Measurements from ENCODE around the gene ABTB2. TPM values are rescaled to one million over a fixed set of nuclear protein-coding genes. Genes with fewer than 3 reads are reported as not detected.

The ABTB2 gene
- total RNA-seq, 1 experiment from 2014 or later = 3.6 TPM

DNA sequence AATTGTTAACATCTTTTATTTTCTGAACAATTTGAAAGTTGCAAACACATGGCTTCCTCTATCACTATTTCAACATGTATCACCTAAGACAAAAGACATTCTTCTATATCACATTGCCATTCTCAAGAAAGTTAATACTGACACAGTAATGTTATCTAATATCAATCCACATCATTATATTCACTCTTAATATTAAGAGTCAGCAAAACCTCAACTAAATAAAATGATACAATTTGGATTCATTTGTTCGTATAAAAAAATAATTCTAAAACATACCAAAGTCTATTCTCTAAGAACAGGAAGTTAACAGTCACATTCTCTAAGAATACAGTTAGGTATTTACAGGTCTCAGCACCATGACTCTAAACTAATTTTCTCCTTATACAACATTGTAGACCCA lies 52.0 kb downstream of the ABTB2 start:
- Histone ChIP-seq H3K4me1 (no peaks in the 10 kb centered on the region), H3K9me3 (no peaks in the 10 kb centered on the region), H3K4me3 (ENCODE audit: low read depth, low read length) (no peak overlapping the region), H3K36me3 (ENCODE audit: control insufficient read depth, insufficient read depth, low read length) (no peaks in the 10 kb centered on the region), H3K27me3 (replicated peaks; ENCODE audit: control insufficient read depth, insufficient read depth, low read length) (no peaks in the 10 kb centered on the region)
- intact Hi-C loops (cut with micrococcal nuclease; ENCODE audit: unreplicated experiment) = loop anchor here (10.0 kb wide), 1 partner anchor 1471 kb away; no protein-coding TSS in a partner anchor
- Mint-ChIP-seq H3K4me1 (ENCODE audit: low read depth, unreplicated experiment) (no peaks in the 10 kb centered on the region), H3K36me3 (ENCODE audit: insufficient read depth, unreplicated experiment) (no peaks in the 10 kb centered on the region), H3K27ac (ENCODE audit: unreplicated experiment) (no peak overlapping the region), H3K4me3 (ENCODE audit: unreplicated experiment) (no peak overlapping the region), H3K9me3 (ENCODE audit: unreplicated experiment) (no peaks in the 10 kb centered on the region), H3K27me3 (ENCODE audit: insufficient read depth, unreplicated experiment) (no peaks in the 10 kb centered on the region)
- no TSS peak for BruUV-seq (replicated peaks)
- TF ChIP-seq, protein P1, sequence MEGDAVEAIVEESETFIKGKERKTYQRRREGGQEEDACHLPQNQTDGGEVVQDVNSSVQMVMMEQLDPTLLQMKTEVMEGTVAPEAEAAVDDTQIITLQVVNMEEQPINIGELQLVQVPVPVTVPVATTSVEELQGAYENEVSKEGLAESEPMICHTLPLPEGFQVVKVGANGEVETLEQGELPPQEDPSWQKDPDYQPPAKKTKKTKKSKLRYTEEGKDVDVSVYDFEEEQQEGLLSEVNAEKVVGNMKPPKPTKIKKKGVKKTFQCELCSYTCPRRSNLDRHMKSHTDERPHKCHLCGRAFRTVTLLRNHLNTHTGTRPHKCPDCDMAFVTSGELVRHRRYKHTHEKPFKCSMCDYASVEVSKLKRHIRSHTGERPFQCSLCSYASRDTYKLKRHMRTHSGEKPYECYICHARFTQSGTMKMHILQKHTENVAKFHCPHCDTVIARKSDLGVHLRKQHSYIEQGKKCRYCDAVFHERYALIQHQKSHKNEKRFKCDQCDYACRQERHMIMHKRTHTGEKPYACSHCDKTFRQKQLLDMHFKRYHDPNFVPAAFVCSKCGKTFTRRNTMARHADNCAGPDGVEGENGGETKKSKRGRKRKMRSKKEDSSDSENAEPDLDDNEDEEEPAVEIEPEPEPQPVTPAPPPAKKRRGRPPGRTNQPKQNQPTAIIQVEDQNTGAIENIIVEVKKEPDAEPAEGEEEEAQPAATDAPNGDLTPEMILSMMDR (IDR thresholded peaks at IDR 0.05; ENCODE audit: insufficient read depth in 1 of 2, low read depth in 1 of 2, low read length in 1 of 2, severe bottlenecking in 1 of 2, unreplicated experiment in 1 of 2) = no peak
- ChIA-PET POLR2A (no interaction called here), CTCF (no interaction called here)
- no peak for DNase-seq

DNA sequence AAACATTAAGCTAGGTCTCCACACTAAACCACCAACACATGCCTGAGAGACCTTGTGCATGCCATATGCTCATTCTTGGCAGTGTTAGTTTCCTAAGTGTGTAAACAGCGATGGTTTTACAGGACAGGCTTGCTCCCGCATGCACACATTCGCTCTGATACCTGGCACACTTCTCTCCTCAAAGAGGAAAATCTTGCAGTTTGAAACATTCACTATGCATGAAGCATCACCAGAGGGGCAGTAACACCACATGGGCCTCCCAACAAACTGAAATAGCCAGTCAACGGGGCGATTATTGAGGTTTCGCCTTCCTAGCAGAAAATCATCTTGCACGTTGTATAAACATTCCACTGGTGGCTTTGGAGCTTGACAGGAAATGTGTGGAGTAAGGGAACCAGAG lies 52.6 kb downstream of the ABTB2 start:
- no peaks in the 10 kb centered on the region for H3K36me3 ChIP-seq (ENCODE audit: control insufficient read depth, insufficient read depth, low read length)
- Mint-ChIP-seq H3K27ac (ENCODE audit: unreplicated experiment) (no peak overlapping the region), H3K4me1 (ENCODE audit: low read depth, unreplicated experiment) (no peaks in the 10 kb centered on the region), H3K36me3 (ENCODE audit: insufficient read depth, unreplicated experiment) (no peaks in the 10 kb centered on the region), H3K9me3 (ENCODE audit: unreplicated experiment) (no peaks in the 10 kb centered on the region), H3K4me3 (ENCODE audit: unreplicated experiment) (no peak overlapping the region), H3K27me3 (ENCODE audit: insufficient read depth, unreplicated experiment) (no peaks in the 10 kb centered on the region)
- TF ChIP-seq, protein P1 (IDR thresholded peaks at IDR 0.05; ENCODE audit: insufficient read depth in 1 of 2, low read depth in 1 of 2, low read length in 1 of 2, severe bottlenecking in 1 of 2, unreplicated experiment in 1 of 2) = no peak
- CTCF ChIA-PET = no interaction called here
- BruUV-seq (replicated peaks) = no TSS peak
- H3K9me3 ChIP-seq = no peaks in the 10 kb centered on the region
- H3K4me3 ChIP-seq (ENCODE audit: low read depth, low read length) = no peak overlapping the region
- POLR2A ChIA-PET = no interaction called here
- no peaks in the 10 kb centered on the region for H3K27me3 ChIP-seq (replicated peaks; ENCODE audit: control insufficient read depth, insufficient read depth, low read length)
- no peak for DNase-seq
- intact Hi-C loops (cut with micrococcal nuclease; ENCODE audit: unreplicated experiment) = loop anchor here (10.0 kb wide), 1 partner anchor 1470 kb away; no protein-coding TSS in a partner anchor
- H3K4me1 ChIP-seq = no peaks in the 10 kb centered on the region

DNA sequence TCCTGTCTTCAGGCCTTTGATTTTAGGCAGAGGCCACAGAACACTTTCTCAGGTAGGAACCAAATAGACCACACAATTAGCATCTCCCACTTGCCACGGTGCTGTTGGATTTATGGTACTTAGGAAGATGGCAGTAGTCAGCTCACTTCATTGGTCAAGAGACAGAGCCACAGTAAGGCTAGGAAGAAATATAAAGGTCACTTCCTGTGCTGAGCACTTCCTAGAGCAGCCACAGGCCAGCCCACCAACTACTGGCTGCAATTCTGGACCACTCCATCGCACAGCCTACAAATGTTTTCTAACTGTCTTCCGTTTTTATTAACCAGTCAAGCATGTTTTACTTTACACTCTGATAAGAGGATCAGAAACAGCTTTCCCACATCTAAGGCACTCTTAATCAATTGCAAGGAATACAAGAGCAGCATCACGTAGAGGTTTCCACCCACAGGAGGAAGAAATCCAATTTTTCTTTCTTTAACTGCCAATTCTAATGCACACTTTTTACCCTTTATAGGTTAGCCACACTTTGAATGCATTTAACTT lies 54.7 kb downstream of the ABTB2 start:
- Mint-ChIP-seq H3K27ac (ENCODE audit: unreplicated experiment) (no peak overlapping the region), H3K9me3 (ENCODE audit: unreplicated experiment) (no peaks in the 10 kb centered on the region), H3K36me3 (ENCODE audit: insufficient read depth, unreplicated experiment) (no peaks in the 10 kb centered on the region), H3K4me1 (ENCODE audit: low read depth, unreplicated experiment) (no peaks in the 10 kb centered on the region), H3K27me3 (ENCODE audit: insufficient read depth, unreplicated experiment) (peaks cover 3% of the 10 kb centered on the region), H3K4me3 (ENCODE audit: unreplicated experiment) (no peak overlapping the region)
- POLR2A ChIA-PET = no interaction called here
- BruUV-seq (replicated peaks) = no TSS peak
- H3K4me1 ChIP-seq = no peaks in the 10 kb centered on the region
- H3K4me3 ChIP-seq (ENCODE audit: low read depth, low read length) = no peak overlapping the region
- TF ChIP-seq, protein P1 (IDR thresholded peaks at IDR 0.05; ENCODE audit: insufficient read depth in 1 of 2, low read depth in 1 of 2, low read length in 1 of 2, severe bottlenecking in 1 of 2, unreplicated experiment in 1 of 2) = no peak
- no peaks in the 10 kb centered on the region for H3K27me3 ChIP-seq (replicated peaks; ENCODE audit: control insufficient read depth, insufficient read depth, low read length)
- CTCF ChIA-PET = no interaction called here
- no peaks in the 10 kb centered on the region for H3K36me3 ChIP-seq (ENCODE audit: control insufficient read depth, insufficient read depth, low read length)
- intact Hi-C loops (cut with micrococcal nuclease; ENCODE audit: unreplicated experiment) = loop anchor here (10.0 kb wide), 1 partner anchor 1468 kb away; no protein-coding TSS in a partner anchor
- DNase-seq = no peak
- H3K9me3 ChIP-seq = no peaks in the 10 kb centered on the region

Measured in Caco-2 (cell line).